ENCODE results near the gene SLC35A2. TPM values are rescaled to one million over a fixed set of nuclear protein-coding genes. Genes with fewer than 3 reads are reported as not detected.

SLC35A2 gene
- total and polyA plus RNA-seq, 2 of the 4 experiments (the other 2 are of a cell fraction): 10.8 to 48.3 TPM

DNA sequence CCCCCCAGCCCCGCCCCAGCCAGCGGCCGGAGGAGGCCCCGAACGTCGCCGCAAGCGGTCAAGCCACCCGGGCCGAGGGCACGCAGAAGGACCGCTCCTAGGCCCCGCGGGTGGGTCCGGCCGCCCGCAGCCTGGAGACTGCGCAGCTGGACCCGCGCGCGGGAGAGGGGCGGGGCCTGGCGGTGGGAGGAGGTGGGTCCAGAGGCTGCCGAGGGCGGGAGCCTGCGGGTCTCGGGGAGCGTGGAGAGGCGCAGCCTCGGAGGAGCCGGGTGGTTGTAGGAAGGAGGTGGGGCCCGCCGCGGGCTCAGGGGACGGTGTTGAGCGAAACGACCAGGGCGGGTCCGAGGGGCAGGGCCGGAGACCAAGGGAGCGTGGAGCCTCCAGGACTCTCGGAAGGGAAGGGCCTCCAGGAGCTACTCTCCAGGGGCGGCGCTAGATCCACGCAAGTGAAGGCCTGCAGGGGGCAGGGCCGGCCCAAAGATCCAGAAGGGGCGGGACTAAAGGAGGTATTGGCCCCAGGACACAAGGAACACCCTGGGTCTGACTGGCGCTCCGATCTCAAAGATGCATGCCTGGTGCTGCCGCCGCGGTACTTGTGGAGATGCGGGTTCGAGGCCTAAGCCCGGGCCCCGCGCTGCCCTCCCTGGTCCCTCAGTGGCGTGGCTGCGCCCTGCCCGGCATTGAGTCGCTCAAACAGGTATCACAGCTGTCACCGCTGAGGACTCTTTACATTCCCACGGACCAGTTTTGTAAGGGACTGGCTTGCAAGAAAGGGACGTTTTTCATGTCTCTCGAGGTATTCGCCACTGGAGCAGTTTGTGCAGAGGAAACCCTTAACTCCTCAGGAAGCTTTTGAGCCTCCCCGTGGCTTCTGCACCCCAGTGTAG, 19.8 kb downstream of the SLC35A2 start:
- Histone ChIP-seq H3K9me1 (ENCODE audit: insufficient read depth, low read length) (0 out of 2 replicates have a peak, but pooled peaks cover 7% of the 10 kb centered on the region), H3K4me3 (ENCODE audit: insufficient read depth, low read depth, low read length) (peak overlapping the region; percentile 32), H2BK15ac (ENCODE audit: low read depth, low read length) (no peak overlapping the region), H3K14ac (replicated peaks; ENCODE audit: low read depth, low read length) (peak overlapping the region; percentile 68), H3K36me3 (ENCODE audit: control insufficient read depth, insufficient read depth, low read length) (no peaks in the 10 kb centered on the region), H4K8ac (ENCODE audit: low read depth in 2 of 2, low read length in 2 of 2) (peak overlapping the region in 1 of 2 experiments; percentile 21; a peak in 1 of 4 replicates), H4K5ac (ENCODE audit: low read depth, low read length) (no peak overlapping the region), H2BK5ac (ENCODE audit: low read depth, low read length, poor library complexity, severe bottlenecking) (no peak overlapping the region), H2AFZ (replicated peaks; ENCODE audit: low read length, poor library complexity) (peak overlapping the region; percentile 84), H4K20me1 (ENCODE audit: insufficient read depth, low read length) (no peaks in the 10 kb centered on the region), H4K91ac (ENCODE audit: insufficient read depth, low read depth, low read length) (no peak overlapping the region), H3K9me3 (ENCODE audit: control insufficient read depth, insufficient read depth, low read length) (no peaks in the 10 kb centered on the region), H3K23ac (ENCODE audit: low read depth, low read length) (no peak overlapping the region), H3K56ac (ENCODE audit: extremely low read depth, insufficient read depth, low read length) (no peak overlapping the region), H3K4me2 (ENCODE audit: low read depth, low read length) (peak overlapping the region; percentile 74), H3K79me1 (ENCODE audit: low read depth in 1 of 2, low read length in 2 of 2) (peaks cover 3 to 11% of the 10 kb centered on the region in 2 experiments; a peak in 3 of 4 replicates), H3K9ac (ENCODE audit: low read depth, low read length) (0 out of 2 replicates have a peak overlapping the region, but pooled peaks have one; percentile 25), H2AK9ac (replicated peaks; ENCODE audit: low read depth, low read length, poor library complexity) (peak overlapping the region; percentile 77), H3K4ac (ENCODE audit: low read depth, low read length) (peak overlapping the region; percentile 52; the same call in 1 of the 2 replicates), H2AK5ac (ENCODE audit: low read depth, low read length) (no peak overlapping the region), H3K4me1 (ENCODE audit: control insufficient read depth, insufficient read depth, low read length) (0 out of 2 replicates have a peak, but pooled peaks cover 2% of the 10 kb centered on the region), H3K18ac (ENCODE audit: low read depth, low read length) (no peak overlapping the region), H3K27me3 (ENCODE audit: control insufficient read depth, insufficient read depth, low read length) (no peaks in the 10 kb centered on the region), H2BK120ac (ENCODE audit: low read depth, low read length) (no peak overlapping the region), H2BK20ac (ENCODE audit: low read depth, low read length) (no peak overlapping the region), H3K27ac (ENCODE audit: insufficient read depth, low read length) (no peak overlapping the region; the same call in 1 of the 2 replicates)
- 35% methylated on average over 35 of the region's 68 CpGs; no CpG with 5 or more reads in 1 of the 2 experiments for WGBS, 2 experiments (ENCODE audit: extremely low coverage in 2 of 2, insufficient read length in 1 of 2)
- TF ChIP-seq SMC3 (IDR thresholded peaks at IDR 0.05; ENCODE audit: low read depth, low read length) (0 out of 2 replicates have a peak, but pooled peaks have one; percentile 10), RAD21 (IDR thresholded peaks at IDR 0.05; ENCODE audit: low read length) (peak; percentile 40; the same call in 1 of the 2 replicates), MAFK (IDR thresholded peaks at IDR 0.05; ENCODE audit: low read depth, low read length) (no peak), POLR2A (IDR thresholded peaks at IDR 0.05; ENCODE audit: low read depth, low read length) (no peak), RFX5 (IDR thresholded peaks at IDR 0.05; ENCODE audit: low read depth, low read length) (no peak), CHD1 (IDR thresholded peaks at IDR 0.05; ENCODE audit: low read depth, low read length) (no peak)
- TF ChIP-seq, protein P1, sequence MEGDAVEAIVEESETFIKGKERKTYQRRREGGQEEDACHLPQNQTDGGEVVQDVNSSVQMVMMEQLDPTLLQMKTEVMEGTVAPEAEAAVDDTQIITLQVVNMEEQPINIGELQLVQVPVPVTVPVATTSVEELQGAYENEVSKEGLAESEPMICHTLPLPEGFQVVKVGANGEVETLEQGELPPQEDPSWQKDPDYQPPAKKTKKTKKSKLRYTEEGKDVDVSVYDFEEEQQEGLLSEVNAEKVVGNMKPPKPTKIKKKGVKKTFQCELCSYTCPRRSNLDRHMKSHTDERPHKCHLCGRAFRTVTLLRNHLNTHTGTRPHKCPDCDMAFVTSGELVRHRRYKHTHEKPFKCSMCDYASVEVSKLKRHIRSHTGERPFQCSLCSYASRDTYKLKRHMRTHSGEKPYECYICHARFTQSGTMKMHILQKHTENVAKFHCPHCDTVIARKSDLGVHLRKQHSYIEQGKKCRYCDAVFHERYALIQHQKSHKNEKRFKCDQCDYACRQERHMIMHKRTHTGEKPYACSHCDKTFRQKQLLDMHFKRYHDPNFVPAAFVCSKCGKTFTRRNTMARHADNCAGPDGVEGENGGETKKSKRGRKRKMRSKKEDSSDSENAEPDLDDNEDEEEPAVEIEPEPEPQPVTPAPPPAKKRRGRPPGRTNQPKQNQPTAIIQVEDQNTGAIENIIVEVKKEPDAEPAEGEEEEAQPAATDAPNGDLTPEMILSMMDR (conservative IDR thresholded peaks at IDR 0.05; ENCODE audit: low read depth, low read length): peak; percentile 56
- no TSS peak for BruUV-seq (replicated peaks)
- ATAC-seq (ENCODE audit: low read depth): peak; percentile 96
- in situ Hi-C loops (cut with MboI; ENCODE audit: low sequenced_read_pairs) (no loop called here), intact Hi-C loops (cut with micrococcal nuclease) (no loop called here), dilution Hi-C loops (cut with HindIII; ENCODE audit: low sequenced_read_pairs, unreplicated experiment) (no loop called here)
- peak; percentile 70 for DNase-seq
- ChIA-PET POLR2A (ENCODE audit: unreplicated experiment) (interaction anchor here (0.6 kb wide), 1 partner anchor 65 kb away, joined by 3 read pairs; no protein-coding TSS in a partner anchor), CTCF (interaction anchor here (0.6 kb wide), 2 partner anchors 17 to 196 kb away, joined by 4 to 5 read pairs; no protein-coding TSS in a partner anchor)

All from IMR-90 (cell line).